ENCODE data around the gene CHMP4A. TPM values are rescaled to one million over a fixed set of nuclear protein-coding genes. Genes with fewer than 3 reads are reported as not detected.

Gene CHMP4A
- total RNA-seq, 1 experiment from 2014 or later, result 88.6 TPM

DNA sequence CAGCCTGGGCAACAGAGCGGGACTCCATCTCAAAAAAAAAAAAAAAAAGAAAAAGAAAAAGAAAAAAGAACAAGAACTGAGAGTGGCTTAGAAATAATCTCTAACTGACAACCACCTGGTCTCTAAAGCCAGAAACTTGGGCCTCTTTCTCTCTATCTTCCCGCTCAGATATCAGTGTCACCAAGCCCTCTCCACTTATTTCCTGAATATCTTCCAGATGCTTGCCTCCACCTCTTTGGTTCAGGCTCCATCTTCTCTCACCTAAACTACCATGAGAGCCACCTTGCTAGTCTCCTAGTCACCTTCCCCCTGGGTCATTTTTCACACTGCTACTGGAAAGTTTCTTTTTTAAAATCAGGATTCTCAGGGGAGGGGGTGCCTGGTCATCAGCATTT, 16.2 kb downstream of the CHMP4A start:
- Mint-ChIP-seq H3K27me3 (ENCODE audit: insufficient read depth, unreplicated experiment) (no peaks in the 10 kb centered on the region), H3K9me3 (ENCODE audit: unreplicated experiment) (no peaks in the 10 kb centered on the region), H3K27ac (ENCODE audit: low read depth, unreplicated experiment) (no peak overlapping the region), H3K4me1 (ENCODE audit: insufficient read depth, unreplicated experiment) (peaks cover 18% of the 10 kb centered on the region), H3K4me3 (ENCODE audit: unreplicated experiment) (peak overlapping the region; percentile 81), H3K36me3 (ENCODE audit: insufficient read depth, unreplicated experiment) (peaks cover 52% of the 10 kb centered on the region)
- no TSS peak for BruUV-seq (replicated peaks)
- ChIA-PET CTCF (interaction anchor here (1.4 to 3.3 kb wide), 3 partner anchors 45 to 111 kb away, joined by 3 to 17 read pairs (median 8); partner anchors contain the start of genes CIDEB and TINF2), POLR2A (interaction anchor here (1.1 to 3.9 kb wide), 10 partner anchors 15 to 719 kb away, joined by 3 to 68 read pairs (median 16); partner anchors contain the start of genes CHMP4A, DHRS1, LTB4R2 and MDP1)
- TF ChIP-seq, protein P1, sequence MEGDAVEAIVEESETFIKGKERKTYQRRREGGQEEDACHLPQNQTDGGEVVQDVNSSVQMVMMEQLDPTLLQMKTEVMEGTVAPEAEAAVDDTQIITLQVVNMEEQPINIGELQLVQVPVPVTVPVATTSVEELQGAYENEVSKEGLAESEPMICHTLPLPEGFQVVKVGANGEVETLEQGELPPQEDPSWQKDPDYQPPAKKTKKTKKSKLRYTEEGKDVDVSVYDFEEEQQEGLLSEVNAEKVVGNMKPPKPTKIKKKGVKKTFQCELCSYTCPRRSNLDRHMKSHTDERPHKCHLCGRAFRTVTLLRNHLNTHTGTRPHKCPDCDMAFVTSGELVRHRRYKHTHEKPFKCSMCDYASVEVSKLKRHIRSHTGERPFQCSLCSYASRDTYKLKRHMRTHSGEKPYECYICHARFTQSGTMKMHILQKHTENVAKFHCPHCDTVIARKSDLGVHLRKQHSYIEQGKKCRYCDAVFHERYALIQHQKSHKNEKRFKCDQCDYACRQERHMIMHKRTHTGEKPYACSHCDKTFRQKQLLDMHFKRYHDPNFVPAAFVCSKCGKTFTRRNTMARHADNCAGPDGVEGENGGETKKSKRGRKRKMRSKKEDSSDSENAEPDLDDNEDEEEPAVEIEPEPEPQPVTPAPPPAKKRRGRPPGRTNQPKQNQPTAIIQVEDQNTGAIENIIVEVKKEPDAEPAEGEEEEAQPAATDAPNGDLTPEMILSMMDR (IDR thresholded peaks at IDR 0.05; ENCODE audit: unreplicated experiment), result no peak
- DNase-seq (ENCODE audit: unreplicated experiment), result no peak
- intact Hi-C loops (cut with micrococcal nuclease), result loop anchor here (5.0 kb wide), 1 partner anchor 45 kb away; the partner anchor contains the start of gene TINF2

DNA sequence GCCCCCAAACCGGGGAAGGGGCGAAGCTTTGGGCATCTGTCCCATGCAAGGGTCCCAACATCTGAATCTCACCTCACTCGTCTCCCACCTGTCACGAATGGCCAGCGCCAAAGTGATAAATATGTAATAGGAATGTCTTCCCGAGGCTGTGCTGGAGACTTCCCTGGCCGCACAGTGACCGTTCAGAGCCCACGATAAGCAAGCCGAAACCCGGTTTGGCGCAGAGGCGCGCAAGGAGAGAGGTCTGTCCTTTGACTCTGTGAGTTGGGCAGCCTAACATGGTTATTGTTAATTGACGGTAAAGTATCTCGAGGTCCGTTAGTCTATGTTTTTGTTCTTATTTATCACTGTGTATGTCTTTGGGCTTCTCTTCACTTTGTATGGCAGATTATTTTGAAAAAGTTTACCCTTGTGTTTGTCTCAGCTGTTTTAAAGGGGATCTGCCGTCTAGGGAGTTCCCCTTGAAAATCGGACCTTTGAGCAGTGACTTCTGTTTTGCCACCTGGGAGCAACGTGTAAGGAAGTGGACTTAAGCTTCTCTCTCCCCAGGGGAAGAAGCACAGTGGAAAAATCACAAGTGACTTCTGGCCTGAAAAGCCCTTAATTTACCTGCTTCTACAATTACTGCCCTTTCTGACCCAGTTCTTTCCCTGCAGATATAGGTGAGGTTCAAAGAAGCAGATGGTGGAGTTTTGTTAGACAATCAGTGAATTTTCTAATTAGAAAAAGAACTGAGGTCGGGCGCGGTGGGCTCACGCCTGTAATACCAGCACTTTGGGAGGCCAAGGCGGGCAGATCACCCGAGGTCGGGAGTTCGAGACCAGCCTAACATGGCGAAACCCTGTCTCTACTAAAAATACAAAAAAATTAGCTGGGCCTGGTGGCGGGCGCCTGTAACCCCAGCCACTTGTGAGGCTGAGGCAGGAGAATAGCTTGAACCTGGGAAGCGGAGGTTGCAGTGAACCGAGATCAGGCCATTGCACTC, 16.9 kb downstream of the CHMP4A start:
- intact Hi-C loops (cut with micrococcal nuclease), result loop anchor here (5.0 kb wide), 1 partner anchor 46 kb away; the partner anchor contains the start of gene TINF2
- ChIA-PET CTCF (interaction anchor here (0.7 to 3.3 kb wide), 7 partner anchors 10 to 864 kb away, joined by 3 to 17 read pairs (median 3); partner anchors contain the start of genes CIDEB and TINF2), POLR2A (interaction anchor here (0.7 to 3.9 kb wide), 32 partner anchors 8 to 895 kb away, joined by 3 to 68 read pairs (median 6); partner anchors contain the start of genes CHMP4A, DCAF11, DHRS1 and EMC9)
- H3K4me1 Mint-ChIP-seq (ENCODE audit: insufficient read depth, unreplicated experiment), result peaks cover 18% of the 10 kb centered on the region
- TF ChIP-seq, protein P1 (IDR thresholded peaks at IDR 0.05; ENCODE audit: unreplicated experiment), result no peak
- no peaks in the 10 kb centered on the region for H3K9me3 Mint-ChIP-seq (ENCODE audit: unreplicated experiment)
- H3K36me3 Mint-ChIP-seq (ENCODE audit: insufficient read depth, unreplicated experiment), result peaks cover 45% of the 10 kb centered on the region
- peak overlapping the region; percentile 96 for H3K27ac Mint-ChIP-seq (ENCODE audit: low read depth, unreplicated experiment)
- BruUV-seq (replicated peaks), result TSS peak; percentile 66
- peak; percentile 32 for DNase-seq (ENCODE audit: unreplicated experiment)
- peak overlapping the region; percentile 81 for H3K4me3 Mint-ChIP-seq (ENCODE audit: unreplicated experiment)
- no peaks in the 10 kb centered on the region for H3K27me3 Mint-ChIP-seq (ENCODE audit: insufficient read depth, unreplicated experiment)

DNA sequence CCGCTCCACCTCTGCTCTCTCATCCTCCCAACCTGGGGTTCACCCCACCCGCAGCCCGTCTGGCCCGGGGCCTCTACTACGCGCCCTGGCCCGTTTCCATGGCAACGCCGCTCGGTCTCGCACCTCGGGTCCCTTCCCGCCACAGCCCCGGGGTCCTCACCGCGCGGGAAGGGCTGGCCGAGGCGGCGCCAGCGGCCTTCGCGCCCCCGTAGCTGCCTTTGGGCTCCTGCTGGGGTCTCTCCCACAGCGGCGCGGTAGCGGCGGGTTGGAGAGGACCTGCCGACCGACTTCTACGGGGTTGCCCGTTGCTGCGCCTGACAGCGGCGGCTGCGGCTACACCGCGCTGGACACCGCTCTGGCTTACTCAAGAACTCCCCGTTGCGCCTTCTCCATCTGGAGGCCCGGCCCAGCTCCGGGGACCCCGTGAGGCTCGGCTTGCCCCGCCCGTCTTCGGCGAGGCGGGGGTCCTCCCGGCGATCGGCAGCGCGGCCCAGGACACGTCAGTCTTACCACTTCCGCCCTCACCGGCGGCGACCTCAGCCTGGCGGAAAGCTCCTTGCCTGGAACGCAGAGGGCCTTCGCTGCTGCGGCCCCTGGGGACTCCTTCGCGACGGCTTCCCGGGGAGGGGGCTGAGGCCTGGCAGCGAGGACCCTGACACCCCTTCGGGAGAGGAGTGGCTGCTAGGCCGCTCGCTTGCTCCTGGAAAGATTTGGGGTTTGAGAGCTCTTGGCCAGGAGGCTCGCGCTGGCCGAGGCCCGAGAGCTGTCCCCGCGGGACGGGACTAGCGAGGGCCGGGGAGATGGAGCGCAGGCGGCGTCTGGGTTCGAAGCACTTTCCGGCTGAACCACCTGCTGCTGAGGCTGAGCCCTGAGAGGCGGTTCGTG, 17.9 kb downstream of the CHMP4A start, which contains the start of gene TM9SF1:
TM9SF1 (minus strand) TSS at position 256 of the 885 bp plus-strand sequence. CDS start 422 bp downstream, outside the sequence.
- intact Hi-C loops (cut with micrococcal nuclease), result loop anchor here (5.0 kb wide), 1 partner anchor 47 kb away; the partner anchor contains the start of gene TINF2
- Mint-ChIP-seq H3K4me3 (ENCODE audit: unreplicated experiment) (peak within 1 kb of the TSS; percentile 81), H3K36me3 (ENCODE audit: insufficient read depth, unreplicated experiment) (peaks cover 50% of the 10 kb centered on the region), H3K27ac (ENCODE audit: low read depth, unreplicated experiment) (peak within 1 kb of the TSS; percentile 96), H3K9me3 (ENCODE audit: unreplicated experiment) (no peaks in the 10 kb centered on the region), H3K4me1 (ENCODE audit: insufficient read depth, unreplicated experiment) (peaks cover 18% of the 10 kb centered on the region), H3K27me3 (ENCODE audit: insufficient read depth, unreplicated experiment) (no peaks in the 10 kb centered on the region)
- TF ChIP-seq, protein P1 (IDR thresholded peaks at IDR 0.05; ENCODE audit: unreplicated experiment), result no peak
- BruUV-seq (replicated peaks), result no TSS peak
- DNase-seq (ENCODE audit: unreplicated experiment), result peak; percentile 84
- POLR2A ChIA-PET, result interaction anchor here (0.6 to 3.9 kb wide), 33 partner anchors 9 to 1129 kb away, joined by 3 to 68 read pairs (median 6); partner anchors contain the start of genes CHMP4A, DCAF11, DHRS1 and EMC9
- CTCF ChIA-PET, result interaction anchor here (0.7 to 3.3 kb wide), 12 partner anchors 11 to 1759 kb away, joined by 3 to 17 read pairs (median 3); partner anchors contain the start of genes CIDEB, TINF2 and TSSK4
